Activated CD8-positive, alpha-beta memory T cell treated with anti-CD3 and anti-CD28 coated beads, Interleukin-2, amount 50 U/mL, for 48 hours (primary cell): ENCODE measurements around the gene DIO1.
"Not testable (repeated sequence)": the region's sequence is repeated elsewhere in the genome, so short reads cannot be mapped to it uniquely, and the experiment has no call there.

ENCODE experiments used
- DNase-seq: peaks from one replicate; pipeline ENCODE4 v3.0.0-alpha.2; 2020

The DIO1 gene

DNA sequence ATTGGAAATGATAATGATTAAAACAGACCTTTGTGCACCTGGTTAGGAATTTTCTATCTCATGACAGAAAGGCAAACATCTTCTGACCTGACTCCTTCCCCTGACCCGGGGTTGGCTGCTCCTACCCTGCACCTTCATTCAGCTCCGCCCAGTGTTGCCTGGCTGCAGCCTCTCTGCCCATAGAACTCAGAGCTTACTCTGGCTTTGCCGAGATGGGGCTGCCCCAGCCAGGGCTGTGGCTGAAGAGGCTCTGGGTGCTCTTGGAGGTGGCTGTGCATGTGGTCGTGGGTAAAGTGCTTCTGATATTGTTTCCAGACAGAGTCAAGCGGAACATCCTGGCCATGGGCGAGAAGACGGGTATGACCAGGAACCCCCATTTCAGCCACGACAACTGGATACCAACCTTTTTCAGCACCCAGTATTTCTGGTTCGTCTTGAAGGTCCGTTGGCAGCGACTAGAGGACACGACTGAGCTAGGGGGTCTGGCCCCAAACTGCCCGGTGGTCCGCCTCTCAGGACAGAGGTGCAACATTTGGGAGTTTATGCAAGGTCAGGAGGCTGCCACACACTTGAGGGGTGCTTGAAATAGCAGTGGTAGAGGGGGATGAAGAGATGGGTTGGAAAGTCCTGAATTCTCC, at the start of gene DIO1:
TSS of gene DIO1 (plus strand) at position 189 of the 638 bp plus-strand sequence. CDS start at position 213, 24 bp downstream.
- no peak for DNase-seq

DNA sequence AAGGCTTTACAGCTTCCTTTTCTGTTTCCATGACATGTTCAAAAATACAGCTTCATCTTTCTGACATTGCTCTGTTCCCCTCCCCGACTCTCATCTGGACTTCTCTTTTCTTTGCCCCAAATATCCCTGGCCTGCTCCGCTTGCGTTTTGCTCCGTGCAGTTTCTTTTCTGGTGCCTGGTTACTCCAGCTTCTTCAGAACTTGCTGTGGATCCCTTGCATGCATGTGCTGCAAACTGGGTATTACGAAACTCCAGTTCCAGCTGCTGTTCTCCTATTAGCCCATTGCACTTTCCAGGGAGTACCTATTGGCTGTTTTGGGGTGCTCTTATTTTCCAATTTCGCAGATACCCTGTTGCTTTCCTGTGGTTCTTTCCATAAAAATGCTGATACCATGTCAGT, 46.0 kb upstream of the DIO1 start:
- no peak for DNase-seq

DNA sequence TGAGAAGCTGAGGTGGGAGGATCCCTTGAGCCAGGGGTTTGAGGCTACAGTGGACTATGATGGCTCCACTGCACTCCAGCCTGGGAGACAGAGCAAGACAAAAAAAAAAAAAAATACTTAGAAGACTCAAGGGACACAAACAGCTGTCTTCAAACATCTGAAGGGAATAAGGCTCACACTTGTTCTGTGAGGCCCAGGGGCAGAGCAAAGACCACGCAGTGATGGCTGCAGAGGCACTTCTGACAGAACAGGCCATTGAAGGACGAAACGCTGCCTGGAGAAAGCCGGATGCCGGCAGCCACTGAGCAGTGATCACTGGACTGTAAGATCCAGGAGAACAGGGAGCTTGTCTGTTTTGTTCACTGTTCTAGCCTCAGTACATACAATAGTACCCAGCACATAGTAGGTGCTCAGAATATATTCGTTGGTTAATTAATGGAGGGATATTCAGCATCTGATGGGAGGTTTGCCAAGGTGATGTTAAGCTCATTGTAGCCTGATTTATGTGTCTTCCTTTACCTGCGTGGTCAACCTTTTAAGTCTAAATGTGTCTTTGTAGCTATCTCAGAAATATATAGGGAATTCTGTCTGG, 43.8 kb upstream of the DIO1 start:
- DNase-seq, result no peak

DNA sequence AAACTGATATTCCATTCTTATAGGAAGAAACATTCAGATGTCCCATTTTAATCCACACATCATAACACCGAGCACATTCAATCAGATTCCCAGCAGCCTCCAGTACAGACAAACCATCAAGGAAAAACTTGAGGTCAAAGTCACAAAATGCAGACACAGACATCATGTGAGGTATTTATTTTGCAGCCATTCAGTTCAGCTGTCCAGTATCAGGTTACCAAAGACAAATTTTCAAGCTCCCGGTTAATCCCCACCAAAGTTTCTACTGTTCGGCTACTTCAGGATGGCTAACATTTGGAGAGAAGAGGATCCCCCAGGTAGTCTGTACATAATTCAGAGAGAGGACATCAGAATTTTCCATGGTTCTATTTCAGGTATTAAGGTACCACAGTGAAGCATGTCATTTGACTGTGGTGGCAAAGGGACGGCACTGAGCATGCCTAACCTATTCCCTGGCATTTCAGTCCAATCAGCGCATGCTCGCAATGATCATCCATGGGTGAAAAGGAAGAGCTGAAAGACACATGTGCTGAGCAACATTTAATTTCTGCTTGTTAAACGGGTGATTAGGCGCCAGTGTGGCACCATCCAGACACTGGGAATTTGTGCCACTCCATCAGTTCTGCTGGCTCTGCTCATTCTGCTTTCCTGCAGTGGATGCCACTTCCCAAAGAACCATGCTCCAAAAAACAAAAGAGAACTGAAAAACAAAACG, 42.3 kb upstream of the DIO1 start:
- DNase-seq, result no peak

DNA sequence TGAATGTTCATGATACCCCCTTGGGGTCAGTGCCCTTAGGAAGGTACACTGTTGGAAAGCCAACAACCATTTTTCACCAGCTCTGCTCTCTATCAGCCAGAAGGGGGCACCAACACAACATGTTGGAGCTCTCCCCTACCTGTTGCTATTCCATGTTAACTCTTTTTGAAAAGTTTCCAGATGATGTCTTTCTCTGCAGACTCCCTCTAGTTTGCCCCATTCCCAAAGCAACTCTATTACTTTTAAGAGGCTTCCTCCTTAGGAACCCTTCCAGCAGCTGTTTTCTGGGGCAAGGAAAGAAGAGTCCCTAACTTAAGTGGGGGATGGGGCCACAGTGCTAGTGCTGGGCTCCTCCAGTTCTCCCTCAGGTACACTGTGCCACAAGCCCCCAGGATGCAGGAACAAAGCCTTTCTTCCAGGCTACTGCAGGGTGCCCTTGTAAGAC, 33.0 kb upstream of the DIO1 start:
- no peak for DNase-seq

DNA sequence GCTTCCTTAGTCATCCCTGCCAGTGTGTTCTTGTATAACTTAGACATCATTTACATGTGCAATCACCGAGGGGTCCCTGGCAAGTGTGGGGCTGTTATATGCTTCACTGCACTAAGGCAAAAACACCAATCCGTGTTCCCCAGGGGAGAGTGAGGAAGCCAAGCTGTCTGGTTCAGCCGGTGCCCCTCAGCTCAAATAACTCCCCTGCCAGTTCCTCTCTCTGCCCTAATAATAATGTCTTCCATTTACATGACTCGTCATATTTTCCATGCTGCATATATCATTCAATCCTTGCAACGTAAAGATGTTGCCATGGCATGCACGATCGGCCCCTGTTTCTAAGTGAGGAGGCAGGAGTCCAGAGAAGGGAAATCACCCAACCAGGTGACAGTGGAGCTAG, 31.5 kb upstream of the DIO1 start:
- no peak for DNase-seq

DNA sequence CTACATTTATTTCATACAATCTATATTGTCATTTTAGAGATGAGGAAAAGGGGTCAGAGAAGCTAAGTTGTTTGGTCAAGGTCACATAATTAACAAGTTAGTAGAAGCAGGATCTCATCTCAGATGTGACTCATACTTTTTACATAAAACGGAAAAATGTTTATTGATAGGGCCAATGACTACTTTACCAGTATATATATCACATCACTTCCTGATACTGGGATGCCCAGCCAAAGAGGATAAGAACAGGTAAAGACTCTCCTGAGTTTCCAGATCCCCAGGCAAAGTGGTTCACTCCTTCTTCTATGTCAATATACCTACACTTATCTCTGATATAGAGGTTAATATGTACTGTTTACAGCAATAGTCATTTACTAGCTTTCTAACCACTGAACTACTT, 25.4 kb upstream of the DIO1 start:
- DNase-seq, result no peak

DNA sequence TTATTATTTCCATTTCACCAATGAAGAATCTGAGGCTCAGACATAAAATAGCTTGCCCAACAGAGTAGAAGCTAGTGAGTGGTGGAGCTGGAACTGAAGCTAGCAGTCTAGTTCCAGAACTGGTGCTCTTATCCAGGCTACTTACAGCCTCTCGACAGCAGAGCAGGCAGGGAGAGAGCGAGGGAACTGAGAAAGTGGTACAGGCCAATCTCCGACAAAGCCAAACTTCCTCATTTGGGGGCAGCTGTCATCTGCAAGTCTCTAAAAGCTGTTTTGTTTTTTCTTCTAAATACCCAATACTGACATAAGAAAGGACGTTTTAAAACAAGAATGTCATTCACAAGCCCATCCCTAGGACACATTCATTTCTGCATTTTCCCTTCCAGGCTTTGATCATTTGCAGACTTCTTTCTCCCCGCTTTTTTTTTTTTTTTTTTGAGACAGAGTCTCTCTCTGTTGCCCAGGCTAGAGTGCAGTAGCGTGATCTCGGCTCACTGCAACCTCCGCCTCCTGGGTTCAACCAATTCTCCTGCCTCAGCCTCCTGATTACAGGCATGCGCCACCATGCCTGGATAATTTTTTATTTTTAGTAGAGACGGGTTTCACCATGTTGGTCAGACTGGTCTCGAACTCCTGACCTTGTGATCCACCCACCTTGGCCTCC, 24.4 kb upstream of the DIO1 start:
- DNase-seq, result no peak

DNA sequence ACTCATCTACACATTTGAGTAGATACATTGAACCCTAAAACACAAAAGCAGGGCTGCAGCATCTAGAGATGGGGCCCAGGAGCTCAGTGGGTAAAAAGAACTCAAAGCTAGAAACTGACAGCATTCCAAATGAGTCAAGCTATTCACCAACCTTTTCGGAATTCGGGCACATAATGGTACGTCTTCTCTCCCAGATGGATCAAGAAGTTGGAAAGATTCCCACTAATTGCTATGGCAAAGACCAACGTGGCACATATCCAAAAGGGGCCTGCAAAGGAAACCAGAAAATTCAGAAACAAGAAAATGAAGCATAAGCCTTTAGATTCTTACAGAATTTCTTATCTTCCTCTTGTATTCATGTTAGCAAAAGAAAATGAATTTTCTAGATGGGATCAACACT, 22.8 kb upstream of the DIO1 start:
- DNase-seq, result no peak

DNA sequence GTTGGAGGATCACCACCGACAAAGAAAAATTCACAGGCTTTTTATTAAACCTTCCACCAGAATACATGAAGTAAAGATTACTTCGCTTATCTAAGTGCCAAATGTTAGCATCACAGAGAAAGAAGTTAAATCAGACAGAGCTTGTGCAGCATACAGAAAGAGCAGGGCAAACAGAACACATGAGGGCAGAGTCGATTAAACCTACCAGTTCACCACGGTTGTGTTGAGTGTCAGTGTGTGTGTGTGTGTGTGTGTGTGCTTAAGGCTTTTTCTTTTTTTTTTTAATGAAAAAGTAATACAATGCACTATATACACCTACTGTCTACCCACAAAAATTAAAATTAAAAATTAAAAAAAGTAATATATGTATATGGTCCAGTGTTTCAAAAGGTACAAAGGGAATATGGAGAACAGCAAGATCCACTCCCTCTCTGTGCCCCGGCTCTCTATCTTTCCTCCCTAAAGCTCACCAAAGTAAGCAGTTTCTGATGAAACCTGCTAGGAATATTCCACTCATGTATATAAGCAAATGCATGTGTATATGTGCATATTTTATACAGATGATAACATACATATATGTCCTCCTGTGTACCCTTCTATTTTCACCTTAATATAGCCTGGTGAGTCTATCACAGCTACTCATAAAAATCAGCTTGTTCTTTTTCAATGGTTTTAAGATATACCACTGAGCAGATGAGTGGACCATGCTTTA, 22.1 kb upstream of the DIO1 start:
- DNase-seq, result no peak

DNA sequence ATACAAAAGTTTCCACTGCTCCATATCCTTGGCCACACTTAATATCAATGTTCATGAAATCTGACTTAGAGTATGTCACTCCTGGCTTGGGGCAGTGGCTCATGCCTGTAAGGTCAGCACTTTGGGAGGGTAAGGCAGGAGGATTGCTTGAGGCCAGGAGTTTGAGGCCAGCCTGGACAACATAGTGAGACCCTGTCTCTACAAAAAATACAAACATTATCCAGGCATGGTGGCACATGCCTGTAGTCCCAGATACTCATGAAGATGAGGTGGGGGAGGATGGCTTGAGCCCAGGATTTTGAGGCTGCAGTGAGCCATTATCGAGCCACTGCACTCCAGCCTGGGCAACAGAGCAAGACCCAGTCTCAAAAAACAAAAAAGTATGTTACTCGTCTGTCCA, 18.8 kb upstream of the DIO1 start:
- not testable (repeated sequence) for DNase-seq

DNA sequence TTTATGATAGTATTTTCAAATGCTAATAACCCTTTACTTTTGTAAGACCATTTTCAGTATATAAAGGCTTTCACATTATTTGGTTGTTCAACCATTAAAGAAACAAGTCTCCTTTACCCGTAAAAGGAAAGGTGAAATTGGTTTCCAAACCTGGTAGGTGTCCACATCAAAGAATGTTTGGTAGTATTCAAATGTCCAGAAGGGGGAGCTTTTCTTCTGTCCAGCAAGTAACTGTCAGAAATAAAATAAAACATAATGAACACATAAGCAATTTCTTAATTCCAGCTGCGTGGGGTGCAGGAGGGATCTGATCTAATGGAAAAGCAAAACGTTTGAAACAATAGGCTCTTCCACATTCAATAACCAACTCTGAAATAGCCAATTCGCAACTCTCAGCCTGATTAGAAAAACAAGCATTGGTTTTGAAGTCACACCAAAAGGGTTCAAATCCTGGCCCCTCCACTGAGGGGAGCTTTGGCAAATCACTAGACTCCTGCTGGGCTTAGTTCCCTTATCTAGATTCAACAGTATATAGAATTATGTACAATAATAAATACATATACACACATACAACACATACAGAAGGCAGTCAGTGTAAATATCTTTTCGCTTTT, 15.4 kb upstream of the DIO1 start:
- no peak for DNase-seq

DNA sequence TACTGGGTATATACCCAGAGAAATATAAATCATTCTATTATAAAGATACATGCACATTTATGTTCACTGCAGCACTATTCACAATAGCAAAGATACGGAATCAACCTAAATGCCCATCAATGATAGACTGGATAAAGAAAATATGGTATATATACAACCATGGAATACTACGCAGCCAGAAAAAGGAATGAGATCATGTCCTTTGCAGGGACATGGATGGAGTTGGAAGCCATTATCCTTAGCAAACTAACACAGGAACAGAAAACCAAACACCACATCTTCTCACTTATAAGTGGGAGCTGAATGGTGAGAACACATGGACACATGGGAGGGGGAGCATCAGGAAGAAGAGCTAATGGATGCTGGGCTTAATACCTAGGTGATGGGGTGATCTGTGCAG, 12.1 kb upstream of the DIO1 start:
- not testable (repeated sequence) for DNase-seq

DNA sequence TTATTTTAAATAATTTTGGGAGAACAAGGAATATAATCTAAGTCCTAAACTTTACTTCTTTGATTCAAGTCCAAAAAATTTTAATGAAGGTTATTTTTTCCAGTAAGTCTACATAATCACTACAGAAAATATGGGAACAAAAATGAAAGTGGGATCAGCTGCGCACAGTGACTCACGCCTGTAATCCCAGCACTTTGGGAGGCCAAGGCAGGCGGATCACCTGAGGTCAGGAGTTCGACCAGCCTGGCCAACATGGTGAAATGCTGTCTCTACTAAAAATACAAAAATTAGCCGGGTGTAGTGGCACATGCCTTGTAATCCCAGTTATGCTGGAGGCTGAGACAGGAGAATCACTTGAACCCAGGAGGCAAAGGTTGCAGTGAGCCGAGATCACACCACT, 10.4 kb upstream of the DIO1 start:
- DNase-seq, result not testable (repeated sequence)

DNA sequence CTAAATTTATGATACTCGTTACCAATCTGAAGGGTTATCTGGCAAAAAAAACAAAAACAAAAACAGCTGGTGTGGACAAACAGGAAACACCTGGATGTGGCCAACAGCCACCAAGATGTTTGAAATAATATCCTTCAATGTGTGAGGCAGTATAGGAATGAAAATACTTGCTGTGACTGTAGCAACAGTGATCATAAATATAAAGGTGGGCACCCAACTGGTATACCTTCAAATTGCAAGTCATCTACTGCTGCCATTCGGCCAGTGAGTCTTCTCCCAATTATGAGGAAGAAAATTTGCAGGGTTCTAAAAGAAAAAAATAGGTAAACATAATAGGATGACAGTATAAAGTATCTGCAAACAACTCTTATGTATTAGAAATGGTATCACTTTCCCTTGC, 5.3 kb upstream of the DIO1 start:
- no peak for DNase-seq

DNA sequence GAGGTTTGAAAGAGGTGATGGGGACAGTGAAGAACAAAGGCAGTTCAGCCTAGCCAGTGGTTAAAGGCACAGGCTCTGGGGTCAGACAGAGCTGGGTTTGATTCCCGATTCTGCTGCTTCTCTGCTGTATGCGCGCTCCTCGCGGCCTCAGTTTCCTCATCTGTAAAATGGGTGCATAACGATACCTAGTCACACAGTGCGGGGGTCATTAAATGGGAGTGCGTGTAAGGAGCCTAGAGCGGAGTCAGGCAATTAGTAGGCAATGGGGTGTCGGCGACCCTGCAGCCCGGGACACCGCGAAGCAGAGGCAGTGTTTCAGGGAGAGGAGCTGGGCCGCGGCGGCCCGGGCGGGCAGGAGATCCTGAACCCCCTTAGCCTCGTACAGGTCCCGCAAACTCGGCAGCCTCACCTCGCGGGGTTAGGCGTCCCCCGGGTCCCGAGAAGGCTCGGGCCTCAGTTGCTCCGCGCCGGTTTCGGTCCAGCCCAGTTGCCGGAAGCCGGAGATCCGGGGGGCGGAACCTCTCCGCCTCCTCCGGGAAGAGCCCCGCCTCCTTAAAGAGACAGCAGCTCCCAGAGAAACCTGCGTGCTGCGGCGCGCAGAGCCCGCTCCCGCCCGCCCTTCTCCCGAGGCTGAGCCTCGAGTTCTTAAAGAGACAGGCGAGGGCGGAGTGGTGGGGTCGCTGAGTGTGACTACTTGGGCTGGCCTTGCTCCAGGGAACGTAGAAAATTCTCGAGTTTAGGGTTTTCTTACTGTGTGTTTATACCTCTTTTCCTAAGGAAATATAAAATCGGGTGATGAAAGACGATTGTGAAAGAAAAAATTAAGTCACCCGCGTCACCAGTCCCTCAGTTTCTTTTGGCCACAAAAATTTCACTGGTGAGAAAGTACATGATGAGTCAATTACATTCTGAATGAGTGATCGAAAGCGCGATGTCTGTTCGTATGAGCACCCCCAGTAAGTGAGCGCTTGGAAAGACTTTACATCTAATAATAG, 4.4 kb upstream of the DIO1 start, which contains the start of gene YIPF1:
TSS of gene YIPF1 (minus strand) at position 494 of the 995 bp plus-strand sequence. CDS start 860 bp downstream, outside the sequence.
- peak; percentile 89 for DNase-seq

DNA sequence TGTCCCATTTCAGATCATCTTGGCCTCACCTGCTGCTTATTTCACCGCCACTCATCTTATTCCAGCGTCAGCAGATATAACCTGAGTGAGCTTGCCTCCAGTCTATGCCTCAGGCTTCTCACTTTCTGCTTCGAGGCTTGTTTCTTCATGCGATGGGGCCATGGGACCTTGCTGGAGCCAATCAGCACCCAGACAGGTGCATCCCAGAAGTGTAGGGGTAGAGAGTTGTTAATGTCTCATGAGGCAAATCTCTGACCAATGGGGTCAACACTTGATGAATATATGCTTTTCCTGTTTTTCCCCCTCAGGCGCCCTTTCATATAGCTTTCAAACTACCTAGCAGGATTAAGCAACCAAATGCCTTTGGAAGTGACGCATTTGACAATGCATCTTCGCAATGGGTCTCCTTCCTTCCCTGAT, 3.5 kb upstream of the DIO1 start:
- DNase-seq, result no peak

DNA sequence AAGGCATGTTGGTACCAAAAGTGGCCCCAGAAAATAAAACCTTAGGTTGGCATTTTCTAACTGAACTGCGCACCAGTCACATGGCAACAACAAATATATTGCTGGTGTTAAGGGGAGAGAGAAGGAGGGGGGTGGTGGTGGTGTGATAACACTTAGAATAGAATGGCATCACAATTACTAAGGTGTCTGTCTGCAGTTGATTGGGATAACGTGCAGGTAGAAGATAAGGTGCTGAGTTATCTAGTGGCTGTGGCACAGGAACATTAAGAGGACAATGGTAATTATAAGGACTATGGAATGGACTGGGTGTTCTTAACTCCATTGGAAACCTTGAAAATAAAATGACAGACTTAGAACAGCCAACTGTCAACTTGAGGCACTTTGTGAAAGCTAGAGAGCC, 3.0 kb upstream of the DIO1 start:
- no peak for DNase-seq

DNA sequence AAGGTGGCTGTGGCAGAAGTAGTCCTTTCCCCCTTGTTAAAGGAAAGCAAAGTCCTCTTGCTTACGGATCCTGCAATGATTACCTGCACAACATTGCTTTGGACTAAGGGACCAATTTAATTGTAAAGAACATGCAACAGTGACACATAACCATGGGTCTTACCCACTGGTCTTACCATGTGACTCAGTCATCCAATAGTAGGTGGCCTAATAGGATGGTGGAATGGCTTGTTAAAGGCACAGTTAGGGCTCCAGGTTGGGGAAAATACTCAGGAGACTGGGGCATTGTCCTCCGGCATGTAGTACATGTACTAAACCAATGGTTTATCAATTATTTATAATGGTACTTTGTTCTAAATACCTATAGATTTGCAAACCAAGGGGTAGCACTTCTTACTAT, 2.3 kb upstream of the DIO1 start:
- DNase-seq, result no peak

DNA sequence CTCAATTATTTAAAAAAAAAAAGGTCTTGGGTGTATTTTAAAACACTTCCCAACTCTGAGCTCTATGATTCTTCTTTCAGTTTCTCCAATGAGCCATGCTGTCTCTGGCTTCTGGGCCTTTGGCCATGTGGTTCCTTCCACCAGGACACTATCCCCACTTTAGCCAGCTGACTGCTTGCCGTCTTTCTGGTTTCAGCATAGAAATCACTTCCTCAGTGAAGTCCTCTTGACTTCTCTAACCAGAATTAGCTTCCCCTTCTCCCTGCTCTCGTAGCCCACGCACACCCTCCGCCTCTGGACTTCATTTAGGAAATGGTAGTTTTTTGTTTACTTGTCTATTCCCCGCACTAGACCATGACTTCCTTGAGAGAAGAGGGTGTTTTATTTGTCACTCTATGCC, 1.1 kb upstream of the DIO1 start:
- no peak for DNase-seq

DNA sequence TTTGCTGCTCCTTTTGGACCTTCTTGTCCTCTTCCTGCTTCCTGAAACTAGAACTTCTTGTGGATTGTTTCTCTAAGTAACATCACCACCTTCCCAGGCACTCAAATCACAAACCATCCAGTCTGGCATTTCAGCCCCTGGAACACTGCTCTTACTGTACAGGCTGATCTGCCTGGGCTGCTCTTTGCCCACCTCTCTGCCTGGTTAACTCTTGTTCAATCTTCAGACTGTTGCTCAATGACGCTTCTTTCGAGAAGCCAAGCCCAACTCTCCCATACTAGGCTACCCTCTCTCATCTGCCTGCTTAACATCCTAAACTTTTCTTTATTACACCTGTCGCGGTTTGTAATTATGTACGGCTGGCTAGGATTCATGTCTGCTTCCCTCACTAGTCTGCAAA, 657 bp downstream of the DIO1 start:
- DNase-seq, result no peak
